H54 (cell line): ENCODE data around the gene SPAG5.
A peak's percentile ranks its signal among the peaks of the same experiment; 100 is the strongest.

Experiments
- DNase-seq: peaks from one replicate; pipeline ENCODE4 v3.0.0; 2011; ENCODE audit warnings: low spot score, mixed read lengths; ENCODE audit not compliant: insufficient read length
- FAIRE-seq: peaks from 3 replicates; lab custom pipeline; 2011; peaks lifted over from hg19 to GRCh38; lab: Jason Lieb, UNC
- POLR2A ChIP-seq: IDR thresholded peaks from 2 replicates; pipeline ENCODE4 v1.6.1; 2011; ENCODE audit warnings: low read depth, mild to moderate bottlenecking, low read length

SPAG5 gene

GRCh38 chr17:28572259-28573039 is 26.4 kb downstream of the SPAG5 start:
- DNase-seq (no peak), FAIRE-seq (no peak)
- TF ChIP-seq POLR2A: no peak

- no peak for FAIRE-seq
These were observed 27.3 kb downstream of the SPAG5 start, which contains the start of gene PIGS for GRCh38 chr17:28571361-28572122. PIGS (minus strand) TSS chr17:28571524; CDS start chr17:28571496, 28 bp downstream.

GRCh38 chr17:28570716-28571360 is 28.0 kb downstream of the SPAG5 start:
- FAIRE-seq: no peak
- TF ChIP-seq POLR2A: no peak; the same call in 1 of the 2 replicates
- DNase-seq: peak; percentile 54

More at GRCh38 chr17:28571361-28572122, 27.3 kb downstream of the SPAG5 start, which contains the start of gene PIGS:
- DNase-seq: peak; percentile 99
- peak; percentile 92 for TF ChIP-seq POLR2A

GRCh38 chr17:28569446-28569845 is 29.4 kb downstream of the SPAG5 start:
- no peak for FAIRE-seq
- TF ChIP-seq POLR2A: no peak
- DNase-seq: no peak

- DNase-seq (no peak), FAIRE-seq (no peak)
- no peak for TF ChIP-seq POLR2A
These were observed 31.2 kb downstream of the SPAG5 start for GRCh38 chr17:28567604-28568003.

GRCh38 chr17:28563475-28563874 is 35.4 kb downstream of the SPAG5 start:
- no peak for DNase-seq
- no peak for FAIRE-seq
- TF ChIP-seq POLR2A: no peak

- FAIRE-seq: no peak
- TF ChIP-seq POLR2A: no peak
These were observed 43.8 kb downstream of the SPAG5 start for GRCh38 chr17:28555022-28555421.

GRCh38 chr17:28554565-28554964 is 44.3 kb downstream of the SPAG5 start:
- FAIRE-seq: no peak
- no peak for TF ChIP-seq POLR2A
- no peak for DNase-seq

More at GRCh38 chr17:28555022-28555421, 43.8 kb downstream of the SPAG5 start:
- no peak for DNase-seq

- FAIRE-seq (no peak), DNase-seq (no peak)
- TF ChIP-seq POLR2A: no peak
These were observed 45.8 kb downstream of the SPAG5 start for GRCh38 chr17:28553000-28553505.

GRCh38 chr17:28552176-28552999 is 46.4 kb downstream of the SPAG5 start, which contains the start of gene UNC119:
UNC119 (minus strand) TSS chr17:28552624; CDS start chr17:28552557, 67 bp downstream.
- peak; percentile 97 for TF ChIP-seq POLR2A
- no peak for FAIRE-seq
- peak; percentile 91 for DNase-seq

GRCh38 chr17:28551421-28552175 is 47.2 kb downstream of the SPAG5 start:
- no peak for TF ChIP-seq POLR2A
- DNase-seq (no peak), FAIRE-seq (no peak)

GRCh38 chr17:28550858-28551257 is 48.0 kb downstream of the SPAG5 start:
- DNase-seq (no peak), FAIRE-seq (no peak)
- no peak for TF ChIP-seq POLR2A
